Measurements from ENCODE around the gene FANCB. TPM values are rescaled to one million over a fixed set of nuclear protein-coding genes. Genes with fewer than 3 reads are reported as not detected.

The FANCB gene
- total RNA-seq: 1 to 10 TPM in 2 of 4 donors, under 1 TPM in 2; 0.49 to 1.3 (median 1.1) TPM

DNA sequence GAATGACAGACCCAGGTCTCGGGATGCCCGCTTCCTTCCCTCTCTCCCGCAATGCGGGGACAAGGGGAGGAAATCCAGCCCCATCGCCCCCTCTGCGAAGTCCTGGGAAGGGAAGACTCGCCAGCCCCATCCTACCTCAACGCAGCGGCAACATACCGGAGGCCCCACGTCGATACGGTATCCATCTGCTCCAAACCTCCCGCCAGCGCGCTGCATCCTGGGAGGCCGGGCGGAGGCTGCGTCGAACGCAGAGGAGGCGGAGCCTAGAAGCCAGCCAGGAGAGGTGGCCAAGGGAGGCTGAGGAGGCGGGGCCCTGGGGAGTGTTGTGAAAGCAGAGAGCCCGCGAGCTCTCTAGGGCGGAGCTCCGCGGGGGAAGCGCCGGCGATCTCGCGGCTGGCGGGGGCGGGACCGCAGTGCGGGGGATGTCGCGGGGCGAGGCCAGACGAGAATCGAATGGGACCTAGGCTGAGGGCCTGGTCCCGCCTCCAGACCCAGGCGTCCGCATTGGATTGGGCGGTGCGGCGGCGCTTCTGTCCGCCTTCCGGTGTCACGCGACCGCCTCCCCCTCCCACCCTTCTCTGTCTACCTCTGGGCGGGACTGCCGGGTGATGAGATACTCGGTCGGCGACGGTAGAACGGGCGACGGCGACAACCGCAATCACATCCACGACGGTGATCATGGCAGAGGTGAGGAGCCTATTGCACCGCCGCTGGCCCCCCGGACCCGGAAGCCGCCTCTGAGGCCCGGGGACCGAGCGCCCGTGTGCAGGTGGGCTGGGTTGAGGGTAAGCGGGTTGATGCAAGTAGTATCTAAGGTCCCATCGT is at the start of gene FANCB, which contains the start of gene MOSPD2:
Gene FANCB, minus strand, starts transcription at position 219 of the 825 bp plus-strand sequence. CDS start 7,559 bp downstream, outside the sequence.
Gene MOSPD2, plus strand, starts transcription at position 571 of the 825 bp plus-strand sequence. Its CDS starts 108 bp downstream, at position 679.
- peak; percentile 91 to 98 for DNase-seq (ENCODE audit: low spot score in 2 of 2)
- peak within 1 kb of the TSS; percentile 72 for H3K4me3 ChIP-seq (ENCODE audit: low read depth, poor library complexity, severe bottlenecking)
- WGBS, 2 donors: 0 to 51% methylated on average over 6 to 77 of the region's 78 CpGs
- no peak for TF ChIP-seq POLR2A (IDR thresholded peaks at IDR 0.05)
- TF ChIP-seq, protein P1, sequence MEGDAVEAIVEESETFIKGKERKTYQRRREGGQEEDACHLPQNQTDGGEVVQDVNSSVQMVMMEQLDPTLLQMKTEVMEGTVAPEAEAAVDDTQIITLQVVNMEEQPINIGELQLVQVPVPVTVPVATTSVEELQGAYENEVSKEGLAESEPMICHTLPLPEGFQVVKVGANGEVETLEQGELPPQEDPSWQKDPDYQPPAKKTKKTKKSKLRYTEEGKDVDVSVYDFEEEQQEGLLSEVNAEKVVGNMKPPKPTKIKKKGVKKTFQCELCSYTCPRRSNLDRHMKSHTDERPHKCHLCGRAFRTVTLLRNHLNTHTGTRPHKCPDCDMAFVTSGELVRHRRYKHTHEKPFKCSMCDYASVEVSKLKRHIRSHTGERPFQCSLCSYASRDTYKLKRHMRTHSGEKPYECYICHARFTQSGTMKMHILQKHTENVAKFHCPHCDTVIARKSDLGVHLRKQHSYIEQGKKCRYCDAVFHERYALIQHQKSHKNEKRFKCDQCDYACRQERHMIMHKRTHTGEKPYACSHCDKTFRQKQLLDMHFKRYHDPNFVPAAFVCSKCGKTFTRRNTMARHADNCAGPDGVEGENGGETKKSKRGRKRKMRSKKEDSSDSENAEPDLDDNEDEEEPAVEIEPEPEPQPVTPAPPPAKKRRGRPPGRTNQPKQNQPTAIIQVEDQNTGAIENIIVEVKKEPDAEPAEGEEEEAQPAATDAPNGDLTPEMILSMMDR (IDR thresholded peaks at IDR 0.05): no peak
- intact Hi-C loops (cut with DNase I; ENCODE audit: low total_unique reads): no loop called here

GRCh38 chrX:14922437-14922836 is 49.6 kb upstream of the FANCB start:
- intact Hi-C loops (cut with DNase I; ENCODE audit: low total_unique reads): no loop called here
- DNase-seq (ENCODE audit: low spot score in 2 of 2): no peak
- H3K4me3 ChIP-seq (ENCODE audit: low read depth, poor library complexity, severe bottlenecking): no peak overlapping the region
- WGBS, 2 donors: 68% methylated on average over 6 of the region's 6 CpGs
- TF ChIP-seq, protein P1 (IDR thresholded peaks at IDR 0.05): no peak
- no peak for TF ChIP-seq POLR2A (IDR thresholded peaks at IDR 0.05)

DNA sequence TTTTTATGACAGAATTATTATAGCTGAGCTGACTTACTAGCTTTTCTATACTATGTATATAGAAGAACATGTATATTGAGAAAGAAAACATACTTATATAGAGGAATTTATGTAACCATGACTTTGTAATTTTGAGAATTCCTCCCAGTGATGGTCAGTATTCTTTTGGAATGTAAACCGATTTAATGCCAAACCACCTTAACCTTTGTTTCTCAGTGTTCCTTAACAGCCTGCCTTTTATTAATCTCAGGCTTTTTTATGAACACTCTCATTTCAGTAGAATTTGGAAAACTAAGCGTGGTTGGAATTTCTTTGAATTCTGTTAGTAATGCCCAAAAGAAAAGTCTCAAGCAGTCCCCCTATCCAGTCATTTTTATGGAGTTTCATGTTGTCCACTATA is 47.3 kb upstream of the FANCB start:
- 85 to 95% methylated on average over 2 of the region's 2 CpGs for WGBS, 2 donors
- DNase-seq (ENCODE audit: low spot score in 2 of 2): no peak
- intact Hi-C loops (cut with DNase I; ENCODE audit: low total_unique reads): no loop called here
- TF ChIP-seq, protein P1 (IDR thresholded peaks at IDR 0.05): no peak
- no peak overlapping the region for H3K4me3 ChIP-seq (ENCODE audit: low read depth, poor library complexity, severe bottlenecking)

GRCh38 chrX:14919407-14919806 is 46.5 kb upstream of the FANCB start:
- TF ChIP-seq, protein P1 (IDR thresholded peaks at IDR 0.05): no peak
- TF ChIP-seq POLR2A (IDR thresholded peaks at IDR 0.05): no peak
- 38 to 58% methylated on average over 2 of the region's 2 CpGs for WGBS, 2 donors
- intact Hi-C loops (cut with DNase I; ENCODE audit: low total_unique reads): no loop called here
- no peak for DNase-seq (ENCODE audit: low spot score in 2 of 2)
- H3K4me3 ChIP-seq (ENCODE audit: low read depth, poor library complexity, severe bottlenecking): no peak overlapping the region

DNA sequence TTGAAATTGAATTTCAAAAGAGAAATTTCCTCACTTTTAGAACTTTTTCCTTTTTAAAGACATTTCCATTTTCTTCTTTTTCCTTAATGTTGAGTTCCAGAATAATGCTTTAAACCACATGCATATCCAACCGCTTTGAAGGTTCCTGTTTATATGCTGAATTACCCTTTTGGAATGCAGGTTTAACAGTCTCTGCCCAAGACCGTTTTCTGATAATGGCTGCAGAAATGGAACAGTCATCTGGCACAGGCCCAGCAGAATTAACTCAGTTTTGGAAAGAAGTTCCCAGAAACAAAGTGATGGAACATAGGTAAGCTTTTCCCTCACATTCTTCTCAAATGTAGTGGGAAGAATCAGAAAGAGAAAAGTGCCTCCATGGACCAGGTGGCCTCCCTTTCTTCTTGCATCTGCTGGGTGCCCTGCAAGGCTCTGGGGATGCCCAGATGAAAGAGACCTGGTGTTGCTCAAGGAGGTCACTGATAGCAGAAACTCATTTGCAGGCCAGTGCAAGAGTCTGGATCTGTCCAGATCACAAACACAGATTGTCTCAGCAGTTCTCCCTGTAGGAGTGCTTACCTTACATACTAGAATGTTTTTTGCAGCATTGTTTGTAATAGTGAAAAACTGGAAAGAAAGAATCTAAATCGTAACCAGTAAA is 43.3 kb upstream of the FANCB start:
- DNase-seq (ENCODE audit: low spot score in 2 of 2): no peak
- intact Hi-C loops (cut with DNase I; ENCODE audit: low total_unique reads): no loop called here
- no peak for TF ChIP-seq POLR2A (IDR thresholded peaks at IDR 0.05)
- TF ChIP-seq, protein P1 (IDR thresholded peaks at IDR 0.05): no peak
- WGBS, 2 donors: 71 to 80% methylated on average over 3 of the region's 3 CpGs
- H3K4me3 ChIP-seq (ENCODE audit: low read depth, poor library complexity, severe bottlenecking): no peak overlapping the region

Measured in lower leg skin (tissue), 4 donors.